CD14-positive monocyte (primary cell): ENCODE results near the gene FGGY. TPM values are rescaled to one million over a fixed set of nuclear protein-coding genes. Genes with fewer than 3 reads are reported as not detected.

Experiments used
- DNase-seq, 3 donors: peaks; one replicate each; pipeline ENCODE4 v3.0.0-alpha.2; 2011 to 2022
- H2AFZ ChIP-seq: 2 replicates; pipeline ENCODE4 v1.6.0; 2012; ENCODE audit warnings: mild to moderate bottlenecking, low read depth, low read length, inconsistent platforms; ENCODE audit not compliant: insufficient read depth, poor library complexity, severe bottlenecking
- H3K27ac ChIP-seq, 2 donors: 1 replicate in 1 of 2; 2 replicates in 1 of 2; pipeline ENCODE4 v1.5.1; 2012 to 2013; ENCODE audit warnings: low read length in 2 of 2, control low read depth in 1 of 2, inconsistent platforms in 1 of 2, low read depth in 1 of 2, mild to moderate bottlenecking in 1 of 2
- H3K27me3 ChIP-seq, 2 donors: one replicate each; pipeline versions ENCODE4 v1.6.0 to v1.6.1; 2011 to 2013; ENCODE audit warnings: low read length in 2 of 2; ENCODE audit not compliant: control insufficient read depth in 2 of 2, insufficient read depth in 2 of 2
- H3K36me3 ChIP-seq, 2 donors: replicated peaks in 1 of 2; 1 replicate in 1 of 2; 2 replicates in 1 of 2; pipeline versions ENCODE4 v1.5.1 to v1.6.1; 2012 to 2013; ENCODE audit warnings: low read length in 2 of 2, control low read depth in 1 of 2, inconsistent platforms in 1 of 2, mild to moderate bottlenecking in 1 of 2; ENCODE audit not compliant: insufficient read depth in 2 of 2, control insufficient read depth in 1 of 2
- H3K4me1 ChIP-seq, 2 donors: 1 replicate in 1 of 2; 2 replicates in 1 of 2; pipeline versions ENCODE4 v1.5.1 to v1.6.1; 2012 to 2013; ENCODE audit warnings: low read length in 2 of 2, control low read depth in 1 of 2, inconsistent platforms in 1 of 2, mild to moderate bottlenecking in 1 of 2, moderate library complexity in 1 of 2; ENCODE audit not compliant: insufficient read depth in 2 of 2, control insufficient read depth in 1 of 2
- H3K4me2 ChIP-seq: replicated peaks from 2 replicates; pipeline ENCODE3; 2012; ENCODE audit warnings: low read length, moderate library complexity, mild to moderate bottlenecking; ENCODE audit not compliant: poor library complexity, severe bottlenecking; ENCODE audit errors: extremely low read depth
- H3K4me3 ChIP-seq, 3 experiments: fragments of 200-600 bp in 1 of 3; sonication (generic) in 1 of 3; replicated peaks in 1 of 3; 1 replicate in 2 of 3; 2 replicates in 1 of 3; pipeline ENCODE4 v1.5.1; 2011 to 2013; ENCODE audit warnings: low read length in 3 of 3, mild to moderate bottlenecking in 3 of 3, control low read depth in 2 of 3, low read depth in 2 of 3, inconsistent platforms in 1 of 3, moderate library complexity in 1 of 3
- H3K79me2 ChIP-seq: 2 replicates; pipeline ENCODE4 v1.6.0; 2012; ENCODE audit warnings: mild to moderate bottlenecking, control low read depth, inconsistent platforms, low read length, moderate library complexity; ENCODE audit not compliant: insufficient read depth
- H3K9ac ChIP-seq: 2 replicates; pipeline ENCODE4 v1.6.0; 2017; ENCODE audit warnings: low read length, mild to moderate bottlenecking; ENCODE audit not compliant: insufficient read depth, poor library complexity, severe bottlenecking
- H3K9me3 ChIP-seq, 2 donors: replicated peaks in 1 of 2; 1 replicate in 1 of 2; 2 replicates in 1 of 2; pipeline versions ENCODE4 v1.5.1 to v1.6.1; 2012 to 2013; ENCODE audit warnings: low read length in 2 of 2, control low read depth in 1 of 2; ENCODE audit not compliant: control insufficient read depth in 1 of 2, insufficient read depth in 1 of 2
- H4K20me1 ChIP-seq: 2 replicates; pipeline ENCODE4 v1.6.0; 2012; ENCODE audit warnings: mild to moderate bottlenecking, low read length, control low read depth, moderate library complexity; ENCODE audit not compliant: insufficient read depth
- H3K27ac Mint-ChIP-seq, 7 donors: one replicate each; pipeline ENCODE4 v1.8.0; 2020; ENCODE audit warnings: mild to moderate bottlenecking in 7 of 7, mixed read lengths in 7 of 7, moderate library complexity in 6 of 7, inconsistent platforms in 2 of 7
- H3K27me3 Mint-ChIP-seq, 3 donors: one replicate each; pipeline ENCODE4 v1.8.0; 2021 to 2022; ENCODE audit warnings: low read depth in 3 of 3, mild to moderate bottlenecking in 3 of 3, mixed read lengths in 3 of 3, moderate library complexity in 3 of 3, inconsistent platforms in 1 of 3
- H3K36me3 Mint-ChIP-seq, 2 donors: one replicate each; pipeline ENCODE4 v1.8.0; 2020; ENCODE audit warnings: mixed read lengths in 2 of 2, inconsistent platforms in 1 of 2, mild to moderate bottlenecking in 1 of 2
- H3K4me1 Mint-ChIP-seq: one replicate; pipeline ENCODE4 v1.8.0; 2020; ENCODE audit warnings: mild to moderate bottlenecking, mixed read lengths
- H3K4me3 Mint-ChIP-seq, 2 donors: one replicate each; pipeline ENCODE4 v1.8.0; 2020; ENCODE audit warnings: mild to moderate bottlenecking in 2 of 2, mixed read lengths in 2 of 2, moderate library complexity in 1 of 2
- H3K9me3 Mint-ChIP-seq, 7 donors: one replicate each; pipeline ENCODE4 v1.8.0; 2020 to 2022; ENCODE audit warnings: mixed read lengths in 7 of 7, mild to moderate bottlenecking in 6 of 7, moderate library complexity in 6 of 7, inconsistent platforms in 2 of 7
- WGBS: methylation state at CpG from one replicate; pipeline ENCODE4 v1.1.5; 2013; ENCODE audit warnings: missing lambda C conversion rate; ENCODE audit not compliant: insufficient coverage; 5-methylcytosine and 5-hydroxymethylcytosine counted together
- intact Hi-C, 2 donors: fragments of 100-400 bp; cut with micrococcal nuclease; formaldehyde crosslinking; loops; one replicate each; pipeline versions ENCODE4 v1.15.0 to v1.15.1; 2023
- polyA plus RNA-seq, 3 donors: library from polyadenylated mRNA; depleted of rRNA in 1 of 3; unstranded in 2 of 3; stranded (reverse) in 1 of 3; fragments of 300-500 nt in 2 of 3; fragments of >200 nt in 1 of 3; fragmentation: Illumina TruSeq in 2 of 3; gene quantifications; 1 replicate in 2 of 3; 2 replicates in 1 of 3; pipeline ENCODE4 v1.2.3, GENCODE V29; 2012 to 2021
- TF ChIP-seq, protein P1 (sequence below): fragments of 200-600 bp; IDR thresholded peaks from one replicate; pipeline ENCODE4 v1.8.0; 2022; ENCODE audit warnings: antibody characterized with exemption, mild to moderate bottlenecking

FGGY gene
- polyA plus RNA-seq, 3 donors: 2.3 to 4.3 (median 2.9) TPM

DNA sequence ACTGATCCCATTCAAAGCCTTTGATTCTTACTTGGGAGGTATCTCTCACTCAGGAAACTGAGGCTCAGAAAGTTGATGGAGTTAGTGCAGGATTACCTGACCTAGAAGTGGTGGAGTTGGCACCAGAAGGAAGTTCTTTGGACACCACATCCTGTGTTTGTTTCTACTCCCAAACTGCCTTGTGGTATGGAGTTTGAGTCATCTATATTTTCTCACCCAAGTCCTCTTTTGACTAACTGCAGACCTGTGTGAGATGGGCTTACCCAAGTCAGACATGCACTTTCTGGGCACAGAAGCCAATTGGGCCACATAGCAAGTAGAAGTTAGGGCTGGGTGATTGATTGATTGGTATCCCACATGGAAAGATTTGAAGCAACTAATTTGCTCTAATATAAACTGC lies 36.1 kb downstream of the FGGY start:
- TF ChIP-seq, protein P1, sequence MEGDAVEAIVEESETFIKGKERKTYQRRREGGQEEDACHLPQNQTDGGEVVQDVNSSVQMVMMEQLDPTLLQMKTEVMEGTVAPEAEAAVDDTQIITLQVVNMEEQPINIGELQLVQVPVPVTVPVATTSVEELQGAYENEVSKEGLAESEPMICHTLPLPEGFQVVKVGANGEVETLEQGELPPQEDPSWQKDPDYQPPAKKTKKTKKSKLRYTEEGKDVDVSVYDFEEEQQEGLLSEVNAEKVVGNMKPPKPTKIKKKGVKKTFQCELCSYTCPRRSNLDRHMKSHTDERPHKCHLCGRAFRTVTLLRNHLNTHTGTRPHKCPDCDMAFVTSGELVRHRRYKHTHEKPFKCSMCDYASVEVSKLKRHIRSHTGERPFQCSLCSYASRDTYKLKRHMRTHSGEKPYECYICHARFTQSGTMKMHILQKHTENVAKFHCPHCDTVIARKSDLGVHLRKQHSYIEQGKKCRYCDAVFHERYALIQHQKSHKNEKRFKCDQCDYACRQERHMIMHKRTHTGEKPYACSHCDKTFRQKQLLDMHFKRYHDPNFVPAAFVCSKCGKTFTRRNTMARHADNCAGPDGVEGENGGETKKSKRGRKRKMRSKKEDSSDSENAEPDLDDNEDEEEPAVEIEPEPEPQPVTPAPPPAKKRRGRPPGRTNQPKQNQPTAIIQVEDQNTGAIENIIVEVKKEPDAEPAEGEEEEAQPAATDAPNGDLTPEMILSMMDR: no peak
- H3K4me1 ChIP-seq: peaks cover 13 to 14% of the 10 kb centered on the region in 2 donors
- no peaks in the 10 kb centered on the region for H3K9me3 ChIP-seq
- no peaks in the 10 kb centered on the region for H3K79me2 ChIP-seq
- H3K36me3 Mint-ChIP-seq: peaks cover 4% of the 10 kb centered on the region in 2 donors
- peaks cover 13% of the 10 kb centered on the region for H3K4me1 Mint-ChIP-seq
- no peak overlapping the region for H3K4me3 Mint-ChIP-seq
- H3K27me3 Mint-ChIP-seq: peaks cover 0 to 4% (median 0%) of the 10 kb centered on the region in 3 donors
- intact Hi-C loops: no loop called here
- H3K9me3 Mint-ChIP-seq: peaks cover 0 to 2% (median 0%) of the 10 kb centered on the region in 7 donors
- H4K20me1 ChIP-seq: no peaks in the 10 kb centered on the region
- H2AFZ ChIP-seq: no peak overlapping the region
- no peak overlapping the region for H3K9ac ChIP-seq
- no peaks in the 10 kb centered on the region for H3K27me3 ChIP-seq
- no peaks in the 10 kb centered on the region for H3K36me3 ChIP-seq
- peak in 2 of 3 donors; percentile 7 to 36 for DNase-seq
- H3K27ac Mint-ChIP-seq: no peak overlapping the region
- peak overlapping the region in 1 of 2 donors; percentile 22 for H3K27ac ChIP-seq
- H3K4me3 ChIP-seq: no peak overlapping the region
- H3K4me2 ChIP-seq: no peak overlapping the region

DNA sequence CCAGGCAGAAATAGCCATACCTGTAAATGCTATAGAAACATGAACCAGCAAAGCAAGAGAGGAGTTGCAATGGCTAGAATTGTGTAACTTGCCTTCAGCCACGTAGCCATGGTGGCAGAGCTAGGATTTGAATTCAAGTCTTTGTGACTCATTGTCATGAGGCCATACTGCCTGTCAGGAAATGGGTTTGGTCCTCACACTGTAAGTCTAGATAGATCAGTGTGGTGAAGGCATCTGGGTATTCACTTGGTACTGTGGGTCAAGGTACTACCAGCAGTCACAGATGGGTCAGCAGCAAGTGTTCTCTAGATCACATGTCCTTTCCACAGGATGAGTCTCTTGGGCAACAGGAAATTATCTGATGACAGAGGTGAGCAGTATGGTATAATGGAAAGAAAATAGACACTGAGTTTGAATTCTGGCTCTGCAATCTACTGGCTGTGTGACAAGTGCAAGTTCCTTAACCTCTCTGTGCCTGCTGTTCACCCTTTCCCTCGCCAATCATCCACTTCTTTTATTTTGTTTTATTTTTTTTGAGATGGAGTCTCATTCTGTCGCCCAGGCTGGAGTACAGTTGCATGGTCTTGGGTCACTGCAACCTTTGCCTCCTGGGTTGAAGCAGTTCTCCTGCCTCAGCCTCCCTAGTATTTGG lies 36.9 kb downstream of the FGGY start:
- Mint-ChIP-seq H3K4me3 (no peak overlapping the region), H3K4me1 (peaks cover 13% of the 10 kb centered on the region), H3K9me3 (peaks cover 0 to 2% (median 0%) of the 10 kb centered on the region in 7 donors), H3K36me3 (peaks cover 4% of the 10 kb centered on the region in 2 donors), H3K27me3 (peaks cover 0 to 4% (median 0%) of the 10 kb centered on the region in 3 donors), H3K27ac (peak overlapping the region in 3 of 7 donors; percentile 40 to 72 (median 64))
- Histone ChIP-seq H3K27me3 (no peaks in the 10 kb centered on the region), H3K9me3 (no peaks in the 10 kb centered on the region), H4K20me1 (no peaks in the 10 kb centered on the region), H3K27ac (peak overlapping the region in 1 of 2 donors; percentile 22), H2AFZ (no peak overlapping the region), H3K4me1 (peaks cover 13 to 14% of the 10 kb centered on the region in 2 donors), H3K9ac (no peak overlapping the region), H3K36me3 (no peaks in the 10 kb centered on the region), H3K4me2 (no peak overlapping the region), H3K4me3 (no peak overlapping the region), H3K79me2 (no peaks in the 10 kb centered on the region)
- intact Hi-C loops: no loop called here
- 0% methylated on average over 1 of the region's 3 CpGs for WGBS
- TF ChIP-seq, protein P1: no peak
- peak; percentile 55 to 83 (median 68) for DNase-seq
